OCI-LY1 (cell line): Measurements from ENCODE around the gene GALNT2.

Source experiments
- H2AFZ ChIP-seq: fragments of 200-600 bp; sonication (generic), shearing (Covaris generic); 2 replicates; pipeline ENCODE4 v1.6.0; 2014; ENCODE audit warnings: antibody characterized with exemption, mild to moderate bottlenecking, low read length
- H3F3A ChIP-seq: fragments of 200-600 bp; sonication (generic), shearing (Covaris generic); 2 replicates; pipeline ENCODE4 v1.6.0; 2014; ENCODE audit warnings: mild to moderate bottlenecking, antibody characterized with exemption, low read length, moderate library complexity; ENCODE audit not compliant: insufficient read depth
- H3K27ac ChIP-seq: fragments of 200-600 bp; sonication (generic); 2 replicates; pipeline ENCODE4 v1.5.1; 2014; ENCODE audit warnings: low read length, mixed run types, mild to moderate bottlenecking, low read depth; ENCODE audit not compliant: poor library complexity, severe bottlenecking
- H3K27me3 ChIP-seq: fragments of 200-600 bp; sonication (generic); 2 replicates; pipeline ENCODE4 v1.6.0; 2014; ENCODE audit warnings: antibody characterized with exemption, mild to moderate bottlenecking, low read length, moderate library complexity; ENCODE audit not compliant: insufficient read depth
- H3K36me3 ChIP-seq: fragments of 200-600 bp; sonication (generic); 2 replicates; pipeline ENCODE4 v1.6.1; 2014; ENCODE audit warnings: mild to moderate bottlenecking, antibody characterized with exemption, low read length, moderate library complexity, mixed read lengths; ENCODE audit not compliant: insufficient read depth
- H3K4me1 ChIP-seq: fragments of 200-600 bp; sonication (generic); 2 replicates; pipeline ENCODE4 v1.5.1; 2014; ENCODE audit warnings: mild to moderate bottlenecking, low read length, moderate library complexity; ENCODE audit not compliant: insufficient read depth, severe bottlenecking
- H3K4me2 ChIP-seq: fragments of 200-600 bp; sonication (generic), shearing (Covaris generic); 2 replicates; pipeline ENCODE4 v1.6.1; 2014; ENCODE audit warnings: low read length
- H3K4me3 ChIP-seq: fragments of 200-600 bp; sonication (generic); 2 replicates; pipeline ENCODE4 v1.5.1; 2014; ENCODE audit warnings: low read length, low read depth, mild to moderate bottlenecking, mixed read lengths; ENCODE audit not compliant: poor library complexity, severe bottlenecking
- H3K79me2 ChIP-seq: fragments of 200-600 bp; shearing (Covaris generic); 2 replicates; pipeline ENCODE4 v1.6.1; 2016; ENCODE audit warnings: mixed run types, low read length, mixed read lengths; ENCODE audit not compliant: insufficient read depth
- H3K9ac ChIP-seq: fragments of 200-600 bp; sonication (generic), shearing (Covaris generic); 2 replicates; pipeline ENCODE4 v1.6.1; 2014; ENCODE audit warnings: mild to moderate bottlenecking, low read length, mixed read lengths
- H3K9me2 ChIP-seq: fragments of 200-600 bp; sonication (generic), shearing (Covaris generic); 2 replicates; pipeline ENCODE4 v1.6.1; 2014; ENCODE audit warnings: low read depth, mild to moderate bottlenecking, low read length, mixed read lengths
- H3K9me3 ChIP-seq: fragments of 200-600 bp; shearing (Covaris generic); 2 replicates; pipeline ENCODE4 v1.6.1; 2014; ENCODE audit warnings: low read length, mixed read lengths
- H4K20me1 ChIP-seq: fragments of 200-600 bp; sonication (generic), shearing (Covaris generic); 2 replicates; pipeline ENCODE4 v1.6.0; 2016; ENCODE audit warnings: mild to moderate bottlenecking, low read length; ENCODE audit not compliant: insufficient read depth
- CTCF ChIP-seq: fragments of 200-600 bp; sonication (generic), shearing (Covaris generic); IDR thresholded peaks from 2 replicates; pipeline ENCODE4 v1.5.1; 2017; ENCODE audit warnings: mild to moderate bottlenecking, antibody characterized with exemption, low read length, moderate library complexity, mixed read lengths
- EZH2 ChIP-seq: fragments of 200-600 bp; sonication (generic), shearing (Covaris generic); IDR thresholded peaks from 2 replicates; pipeline ENCODE4 v1.8.0; 2017; ENCODE audit warnings: borderline replicate concordance, mixed run types, mild to moderate bottlenecking, antibody characterized with exemption, low read length, moderate library complexity, mixed read lengths

Gene GALNT2

GRCh38 chr1:230255116-230255515, 188.1 kb downstream of the GALNT2 start:
- Histone ChIP-seq H3K4me3 (no peak overlapping the region), H3K27ac (no peak overlapping the region), H3K27me3 (no peaks in the 10 kb centered on the region), H3F3A (no peaks in the 10 kb centered on the region), H3K9me3 (peaks cover 3% of the 10 kb centered on the region; the same call in 1 of the 2 replicates), H3K4me2 (no peak overlapping the region), H3K9ac (no peak overlapping the region), H2AFZ (no peak overlapping the region), H3K36me3 (peaks cover 85% of the 10 kb centered on the region), H3K79me2 (no peaks in the 10 kb centered on the region), H3K4me1 (peaks cover 7% of the 10 kb centered on the region), H4K20me1 (no peaks in the 10 kb centered on the region), H3K9me2 (no peaks in the 10 kb centered on the region)
- no peak for TF ChIP-seq EZH2

DNA sequence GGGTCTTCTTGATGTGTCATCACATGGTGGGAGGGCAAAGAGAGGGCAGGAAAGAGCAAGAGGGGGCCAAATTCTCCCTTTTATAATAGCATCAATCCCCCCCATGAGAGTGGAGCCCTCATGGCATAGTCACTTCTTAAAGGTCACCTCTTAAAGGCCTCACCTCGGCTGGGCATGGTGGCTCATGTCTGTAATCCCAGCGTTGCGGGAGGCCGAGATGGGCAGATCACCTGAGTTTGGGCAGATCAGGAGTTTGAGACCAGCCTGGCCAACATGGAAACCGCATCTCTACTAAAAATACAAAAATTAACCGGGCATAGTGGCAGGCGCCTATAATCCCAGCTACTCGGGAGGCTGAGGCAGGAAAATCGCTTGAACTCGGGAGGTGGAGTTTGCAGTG, 189.0 kb downstream of the GALNT2 start:
- no peaks in the 10 kb centered on the region for H3K9me2 ChIP-seq
- H3K9ac ChIP-seq, result no peak overlapping the region
- H3K27ac ChIP-seq, result no peak overlapping the region
- TF ChIP-seq CTCF (no peak), EZH2 (no peak)
- no peak overlapping the region for H3K4me2 ChIP-seq
- H3K36me3 ChIP-seq, result peaks cover 76% of the 10 kb centered on the region
- no peak overlapping the region for H3K4me3 ChIP-seq
- H3K9me3 ChIP-seq, result peaks cover 3% of the 10 kb centered on the region; the same call in 1 of the 2 replicates
- H2AFZ ChIP-seq, result no peak overlapping the region
- H3K79me2 ChIP-seq, result no peaks in the 10 kb centered on the region
- H3K4me1 ChIP-seq, result peaks cover 7% of the 10 kb centered on the region
- H3F3A ChIP-seq, result no peaks in the 10 kb centered on the region
- H3K27me3 ChIP-seq, result no peaks in the 10 kb centered on the region
- no peaks in the 10 kb centered on the region for H4K20me1 ChIP-seq

GRCh38 chr1:230256896-230257295, 189.9 kb downstream of the GALNT2 start:
- no peaks in the 10 kb centered on the region for H3K9me2 ChIP-seq
- no peak overlapping the region for H3K4me3 ChIP-seq

More at GRCh38 chr1:230256896-230257295, 189.9 kb downstream of the GALNT2 start:
- no peaks in the 10 kb centered on the region for H3F3A ChIP-seq
- no peak for TF ChIP-seq CTCF
- TF ChIP-seq EZH2, result no peak
- H3K4me2 ChIP-seq, result no peak overlapping the region
- no peak overlapping the region for H2AFZ ChIP-seq
- peaks cover 3% of the 10 kb centered on the region; the same call in 1 of the 2 replicates for H3K9me3 ChIP-seq
- no peaks in the 10 kb centered on the region for H3K79me2 ChIP-seq
- H4K20me1 ChIP-seq, result no peaks in the 10 kb centered on the region
- H3K27ac ChIP-seq, result no peak overlapping the region
- H3K27me3 ChIP-seq, result no peaks in the 10 kb centered on the region
- no peak overlapping the region for H3K9ac ChIP-seq
- peaks cover 67% of the 10 kb centered on the region for H3K36me3 ChIP-seq
- H3K4me1 ChIP-seq, result peaks cover under 1% of the 10 kb centered on the region
